HG03066 (cell line): ENCODE results near the gene CTNNA3.

Source experiments
- ATAC-seq: cut with Tn5 transposase; IDR thresholded peaks from one replicate; pipeline ENCODE4 v1.9.1; 2021; ENCODE audit warnings: low read depth; ENCODE audit not compliant: unreplicated experiment

Gene CTNNA3

GRCh38 chr10:66629996-66630395 lies 1066.0 kb downstream of the CTNNA3 start:
- ATAC-seq, result no peak

- no peak for ATAC-seq
Measured at GRCh38 chr10:66627156-66627555, 1068.8 kb downstream of the CTNNA3 start.

- no peak for ATAC-seq
Measured at GRCh38 chr10:66625709-66626590, 1070.0 kb downstream of the CTNNA3 start.

DNA sequence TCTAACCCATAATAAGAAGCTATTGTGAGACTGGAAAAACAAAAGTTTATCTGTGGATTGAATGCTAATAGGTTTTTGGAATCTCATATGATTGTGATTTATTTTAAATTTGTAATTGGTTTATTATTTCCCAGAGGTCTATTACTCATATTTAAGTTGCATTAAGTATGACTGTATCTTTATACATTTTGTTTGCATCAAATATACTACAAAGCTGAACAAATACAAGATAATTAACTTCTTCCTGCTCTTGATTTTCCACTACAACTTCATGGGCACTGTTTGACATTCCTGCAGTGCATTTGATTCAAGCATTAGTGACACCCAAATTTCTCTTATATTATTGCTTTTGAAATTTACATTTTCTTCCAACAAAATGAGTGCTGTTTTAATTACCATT lies 1073.9 kb downstream of the CTNNA3 start:
- no peak for ATAC-seq

DNA sequence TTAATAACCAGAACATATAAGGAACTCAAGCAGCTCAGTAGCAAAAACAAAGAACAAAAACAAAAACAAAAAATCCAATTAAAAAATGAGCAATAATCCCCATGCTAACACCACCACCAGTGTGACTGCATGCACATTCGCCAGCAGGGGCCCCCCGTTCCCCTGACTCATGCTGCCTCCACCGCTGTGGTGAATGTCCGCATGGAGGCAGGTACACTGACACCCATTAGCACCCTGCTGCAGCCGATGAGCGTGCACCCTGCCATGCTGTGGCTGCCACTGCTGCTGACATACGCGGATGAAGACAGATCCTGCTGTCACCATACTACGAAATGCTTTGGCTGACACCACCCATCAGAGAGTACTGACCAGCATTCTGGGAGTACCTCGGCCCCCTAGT lies 1091.8 kb downstream of the CTNNA3 start:
- ATAC-seq, result no peak

GRCh38 chr10:66591865-66592264 lies 1104.1 kb downstream of the CTNNA3 start:
- no peak for ATAC-seq

DNA sequence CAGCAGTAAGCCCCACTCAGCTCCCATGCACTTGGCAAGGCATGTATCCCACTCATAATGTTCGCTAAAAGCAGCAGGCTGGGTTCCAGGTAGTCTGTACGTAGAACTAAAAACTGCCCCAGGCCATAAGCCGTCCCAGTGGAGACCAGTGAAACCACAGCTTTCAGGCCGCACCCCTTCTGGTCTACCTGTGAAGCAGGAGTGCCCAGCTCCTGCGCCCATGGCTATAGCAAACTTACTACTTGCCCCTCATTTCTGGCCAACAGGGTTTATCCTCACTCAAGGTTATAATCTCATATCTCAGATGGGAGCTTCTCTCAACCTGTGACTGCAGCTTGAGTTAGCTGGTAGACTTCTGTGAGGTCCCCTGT lies 1108.3 kb downstream of the CTNNA3 start:
- ATAC-seq, result no peak

- ATAC-seq, result no peak
Measured at GRCh38 chr10:66586897-66587679, 1108.9 kb downstream of the CTNNA3 start.

DNA sequence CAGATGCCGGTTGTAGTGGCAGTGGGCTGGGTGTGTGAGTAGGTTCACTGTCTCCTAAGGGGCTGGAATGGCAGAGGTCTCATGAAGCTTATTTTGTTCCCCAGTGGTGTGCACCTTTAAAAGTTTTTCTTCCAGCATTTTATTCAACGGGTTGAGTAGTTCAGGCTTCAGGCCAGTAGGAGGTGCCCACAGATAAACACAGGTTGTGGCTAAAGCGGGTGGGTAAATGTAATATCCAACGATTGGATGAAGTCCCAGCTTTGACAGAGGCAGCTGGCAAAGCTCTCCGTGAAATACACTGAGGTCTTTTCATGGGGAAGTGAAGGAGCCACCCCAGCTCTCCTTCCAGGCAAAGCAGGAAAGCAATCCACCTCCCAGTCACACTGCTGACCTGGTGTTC lies 1109.9 kb downstream of the CTNNA3 start:
- ATAC-seq, result no peak

GRCh38 chr10:66575251-66575855 lies 1120.6 kb downstream of the CTNNA3 start:
- ATAC-seq, result no peak

GRCh38 chr10:66572700-66573099 lies 1123.3 kb downstream of the CTNNA3 start:
- no peak for ATAC-seq

GRCh38 chr10:66565999-66566398 lies 1130.0 kb downstream of the CTNNA3 start:
- no peak for ATAC-seq

DNA sequence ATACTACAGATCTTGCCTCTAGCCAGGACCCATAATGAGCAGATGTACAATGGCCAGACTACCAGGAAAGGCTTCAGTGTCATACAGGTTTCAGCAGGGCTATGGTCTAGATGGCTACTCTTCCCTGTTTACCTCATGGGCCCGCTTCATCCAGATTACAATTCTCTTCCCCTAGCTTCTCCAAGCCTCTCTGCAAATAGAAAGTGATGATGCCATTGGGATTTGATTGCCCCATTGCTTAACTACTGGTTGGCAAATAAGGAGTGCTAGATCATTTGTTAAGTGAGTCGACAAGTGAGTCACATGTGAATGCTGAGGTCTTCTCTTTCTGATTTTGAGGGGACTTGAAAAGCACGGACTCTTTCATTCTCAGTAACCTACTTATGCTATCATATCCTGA lies 1131.7 kb downstream of the CTNNA3 start:
- no peak for ATAC-seq

DNA sequence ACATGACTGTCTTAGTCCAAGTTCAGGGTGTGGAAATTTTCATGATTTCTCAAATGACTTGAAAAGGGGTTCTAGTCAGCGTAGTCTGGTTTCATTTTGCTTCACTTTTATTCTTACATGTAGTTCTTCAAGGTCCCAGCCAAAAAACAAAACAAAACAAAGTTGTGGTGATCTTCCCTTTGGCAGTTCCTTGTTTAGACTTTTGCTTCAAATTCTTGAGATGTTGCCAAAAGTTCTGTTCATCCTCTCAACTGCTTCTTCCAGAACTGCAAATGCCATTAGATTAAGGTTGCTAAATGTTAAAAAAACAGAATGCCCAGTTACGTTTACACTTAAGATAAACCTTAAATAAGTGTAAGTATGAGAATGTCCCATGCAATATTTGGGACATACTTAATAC lies 1140.9 kb downstream of the CTNNA3 start:
- no peak for ATAC-seq

DNA sequence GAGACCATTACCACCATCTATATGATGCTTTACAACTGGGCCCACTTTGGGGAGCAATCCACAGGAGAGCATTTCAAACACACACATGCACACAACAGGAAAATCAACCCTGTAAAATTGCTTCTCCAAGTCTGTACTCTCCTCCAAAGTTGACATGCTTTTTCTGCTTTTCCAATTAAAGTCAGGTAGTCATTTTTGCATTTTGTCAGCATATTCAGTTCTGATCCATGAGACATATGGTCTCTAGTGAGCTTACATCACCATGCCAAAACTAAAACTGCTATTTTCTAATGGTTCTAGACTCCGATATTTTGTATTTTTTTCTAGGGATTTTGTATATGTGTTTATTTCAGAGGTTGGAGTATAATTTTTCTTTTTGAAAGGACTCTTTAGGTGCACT lies 1143.7 kb downstream of the CTNNA3 start:
- ATAC-seq, result no peak

GRCh38 chr10:66550351-66550750 lies 1145.6 kb downstream of the CTNNA3 start:
- ATAC-seq, result no peak

GRCh38 chr10:66538908-66539307 lies 1157.1 kb downstream of the CTNNA3 start:
- no peak for ATAC-seq

GRCh38 chr10:66538371-66538770 lies 1157.6 kb downstream of the CTNNA3 start:
- no peak for ATAC-seq

- no peak for ATAC-seq
Measured at GRCh38 chr10:66537186-66537585, 1158.8 kb downstream of the CTNNA3 start.

GRCh38 chr10:66535439-66535838 lies 1160.6 kb downstream of the CTNNA3 start:
- no peak for ATAC-seq

- no peak for ATAC-seq
Measured at GRCh38 chr10:66534866-66535265, 1161.1 kb downstream of the CTNNA3 start.
